Activated naive CD8-positive, alpha-beta T cell treated with anti-CD3 and anti-CD28 coated beads, Interleukin-2, amount 50 U/mL, for 24 hours (primary cell): ENCODE results near the gene VBP1.
"Not testable (repeated sequence)": the region's sequence is repeated elsewhere in the genome, so short reads cannot be mapped to it uniquely, and the experiment has no call there.

Source experiments
- ATAC-seq: fragments of 150-1000 bp; cut with Tn5 transposase; one replicate; pipeline ENCODE4 v1.10.0; 2021
- DNase-seq: peaks from one replicate; pipeline ENCODE4 v3.0.0; 2021
- H3K27ac Mint-ChIP-seq: one replicate; pipeline ENCODE4 v1.8.0; 2021; ENCODE audit warnings: mild to moderate bottlenecking, mixed read lengths
- H3K27me3 Mint-ChIP-seq: one replicate; pipeline ENCODE4 v1.8.0; 2021; ENCODE audit warnings: mixed read lengths
- H3K36me3 Mint-ChIP-seq: one replicate; pipeline ENCODE4 v1.8.0; 2021; ENCODE audit warnings: low read depth, mixed read lengths
- H3K4me1 Mint-ChIP-seq: one replicate; pipeline ENCODE4 v1.8.0; 2021; ENCODE audit warnings: mixed read lengths
- H3K4me3 Mint-ChIP-seq: one replicate; pipeline ENCODE4 v1.8.0; 2021; ENCODE audit warnings: mild to moderate bottlenecking, moderate library complexity, mixed read lengths
- H3K9me3 Mint-ChIP-seq: one replicate; pipeline ENCODE4 v1.8.0; 2021; ENCODE audit warnings: mixed read lengths

VBP1 gene

DNA sequence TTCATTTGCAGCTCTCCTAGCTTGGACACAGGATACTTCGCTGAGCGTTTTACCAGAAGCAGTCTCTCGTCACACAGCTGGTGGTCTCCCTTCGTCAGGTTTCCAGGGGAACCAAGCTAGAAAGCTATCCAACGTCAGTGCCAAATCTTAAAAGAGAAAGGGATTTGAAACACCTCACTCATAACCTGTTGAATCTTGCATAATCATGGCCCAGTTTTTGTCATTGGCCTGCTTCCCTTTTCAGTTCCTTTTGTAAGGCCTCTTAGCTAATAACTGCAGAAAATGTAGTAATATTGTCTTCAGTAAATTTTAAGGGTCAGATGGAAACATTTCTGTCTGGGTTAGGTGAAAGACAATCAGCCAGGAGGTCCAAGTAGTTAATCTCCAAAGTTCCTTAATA lies 26.0 kb downstream of the VBP1 start:
- Mint-ChIP-seq H3K27ac (no peak overlapping the region), H3K36me3 (peaks cover 12% of the 10 kb centered on the region), H3K4me1 (peaks cover 6% of the 10 kb centered on the region), H3K27me3 (no peaks in the 10 kb centered on the region), H3K9me3 (no peaks in the 10 kb centered on the region), H3K4me3 (no peak overlapping the region)
- DNase-seq (no peak), ATAC-seq (no peak)

GRCh38 chrX:155246748-155247147 lies 30.5 kb downstream of the VBP1 start:
- no peak overlapping the region for H3K4me3 Mint-ChIP-seq
- DNase-seq (no peak), ATAC-seq (peak; percentile 52)
- H3K4me1 Mint-ChIP-seq: peaks cover 7% of the 10 kb centered on the region
- no peaks in the 10 kb centered on the region for H3K9me3 Mint-ChIP-seq
- H3K27me3 Mint-ChIP-seq: no peaks in the 10 kb centered on the region
- H3K27ac Mint-ChIP-seq: no peak overlapping the region
- H3K36me3 Mint-ChIP-seq: peaks cover 3% of the 10 kb centered on the region

GRCh38 chrX:155247497-155247896 lies 31.2 kb downstream of the VBP1 start:
- H3K27me3 Mint-ChIP-seq: no peaks in the 10 kb centered on the region
- no peak overlapping the region for H3K27ac Mint-ChIP-seq
- DNase-seq (no peak), ATAC-seq (no peak)
- H3K9me3 Mint-ChIP-seq: no peaks in the 10 kb centered on the region
- H3K4me1 Mint-ChIP-seq: peaks cover 7% of the 10 kb centered on the region
- H3K36me3 Mint-ChIP-seq: peaks cover 3% of the 10 kb centered on the region
- no peak overlapping the region for H3K4me3 Mint-ChIP-seq

DNA sequence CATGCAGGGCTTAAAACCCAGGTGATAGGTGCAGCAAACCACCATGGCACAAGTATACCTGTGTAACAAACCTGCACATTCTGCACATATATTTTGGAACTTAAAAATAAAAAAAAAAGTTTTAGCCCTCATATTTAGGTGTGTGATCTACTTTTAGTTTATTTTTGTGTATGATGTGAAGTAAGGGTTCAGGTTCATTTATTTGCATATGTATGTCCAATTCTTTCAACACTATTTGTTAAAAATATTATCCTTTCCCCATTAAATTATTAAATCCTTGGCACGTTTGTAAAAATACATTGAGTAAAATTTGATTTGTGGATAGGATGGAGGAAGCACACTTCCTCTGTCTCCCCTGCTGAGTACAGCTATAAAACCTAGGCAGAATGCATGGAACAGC lies 35.1 kb downstream of the VBP1 start:
- H3K27me3 Mint-ChIP-seq: no peaks in the 10 kb centered on the region
- peaks cover 3% of the 10 kb centered on the region for H3K36me3 Mint-ChIP-seq
- no peak for ATAC-seq
- no peak overlapping the region for H3K27ac Mint-ChIP-seq
- no peaks in the 10 kb centered on the region for H3K9me3 Mint-ChIP-seq
- H3K4me3 Mint-ChIP-seq: no peak overlapping the region
- peaks cover 7% of the 10 kb centered on the region for H3K4me1 Mint-ChIP-seq
- DNase-seq: no peak

- ATAC-seq: no peak
- DNase-seq: no peak
- H3K27ac Mint-ChIP-seq: no peak overlapping the region
- H3K4me3 Mint-ChIP-seq: no peak overlapping the region
- H3K4me1 Mint-ChIP-seq: peaks cover 15% of the 10 kb centered on the region
- no peaks in the 10 kb centered on the region for H3K27me3 Mint-ChIP-seq
- no peaks in the 10 kb centered on the region for H3K9me3 Mint-ChIP-seq
- H3K36me3 Mint-ChIP-seq: peaks cover 9% of the 10 kb centered on the region
Observed at GRCh38 chrX:155259752-155260151, 43.5 kb downstream of the VBP1 start.

GRCh38 chrX:155262970-155263754 lies 46.9 kb downstream of the VBP1 start:
- DNase-seq (no peak), ATAC-seq (peak; percentile 38)
- Mint-ChIP-seq H3K4me3 (peak overlapping the region; percentile 86), H3K9me3 (no peaks in the 10 kb centered on the region), H3K4me1 (peaks cover 15% of the 10 kb centered on the region), H3K27ac (peak overlapping the region; percentile 88), H3K27me3 (no peaks in the 10 kb centered on the region), H3K36me3 (peaks cover 9% of the 10 kb centered on the region)

GRCh38 chrX:155263854-155264628 lies 47.8 kb downstream of the VBP1 start, which contains the start of gene RAB39B:
RAB39B (minus strand) TSS chrX:155264491; CDS start chrX:155264288, 203 bp downstream.
- H3K27me3 Mint-ChIP-seq: no peaks in the 10 kb centered on the region
- peaks cover 9% of the 10 kb centered on the region for H3K36me3 Mint-ChIP-seq
- peak; percentile 99 for ATAC-seq
- H3K4me1 Mint-ChIP-seq: peaks cover 17% of the 10 kb centered on the region
- H3K4me3 Mint-ChIP-seq: peak within 1 kb of the TSS; percentile 86
- peak within 1 kb of the TSS; percentile 88 for H3K27ac Mint-ChIP-seq
- peak; percentile 67 for DNase-seq
- H3K9me3 Mint-ChIP-seq: no peaks in the 10 kb centered on the region

DNA sequence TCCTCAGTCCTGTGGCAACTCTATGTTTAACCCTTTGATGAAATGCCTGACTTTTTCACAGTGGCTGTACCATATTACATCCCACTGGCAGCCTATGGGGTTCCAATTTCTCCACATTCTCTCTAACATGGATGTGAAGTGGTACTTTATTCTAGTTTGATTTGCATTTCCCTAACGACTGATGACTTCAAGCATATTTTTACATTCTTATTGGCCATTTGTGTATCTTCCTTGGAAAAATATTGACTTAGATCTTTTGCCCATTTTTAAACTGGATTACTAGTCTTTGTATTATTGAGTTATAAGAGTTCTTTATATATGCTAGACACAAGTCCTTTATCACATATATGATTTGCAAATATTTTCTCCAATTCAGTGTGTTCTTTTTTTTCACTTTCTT lies 50.2 kb downstream of the VBP1 start:
- Mint-ChIP-seq H3K36me3 (no peaks in the 10 kb centered on the region), H3K4me3 (no peak overlapping the region), H3K4me1 (peaks cover 13% of the 10 kb centered on the region), H3K9me3 (peaks cover 2% of the 10 kb centered on the region), H3K27ac (no peak overlapping the region), H3K27me3 (no peaks in the 10 kb centered on the region)
- ATAC-seq (no peak), DNase-seq (no peak)

- H3K9me3 Mint-ChIP-seq, H3K4me1 Mint-ChIP-seq, H3K27me3 Mint-ChIP-seq, H3K27ac Mint-ChIP-seq, ATAC-seq, H3K36me3 Mint-ChIP-seq, DNase-seq, H3K4me3 Mint-ChIP-seq: not testable (repeated sequence)
Observed at GRCh38 chrX:155267995-155268394, 51.7 kb downstream of the VBP1 start.

- H3K36me3 Mint-ChIP-seq: no peaks in the 10 kb centered on the region
- H3K27ac Mint-ChIP-seq: no peak overlapping the region
- DNase-seq: no peak
- H3K4me3 Mint-ChIP-seq: no peak overlapping the region
- no peaks in the 10 kb centered on the region for H3K27me3 Mint-ChIP-seq
- no peak for ATAC-seq
- peaks cover 4% of the 10 kb centered on the region for H3K9me3 Mint-ChIP-seq
- peaks cover 2% of the 10 kb centered on the region for H3K4me1 Mint-ChIP-seq
Observed at GRCh38 chrX:155270969-155271368, 54.7 kb downstream of the VBP1 start.

GRCh38 chrX:155279873-155280272 lies 63.6 kb downstream of the VBP1 start:
- DNase-seq (no peak), ATAC-seq (no peak)
- H3K4me3 Mint-ChIP-seq: no peak overlapping the region
- no peaks in the 10 kb centered on the region for H3K9me3 Mint-ChIP-seq
- no peaks in the 10 kb centered on the region for H3K36me3 Mint-ChIP-seq
- no peak overlapping the region for H3K27ac Mint-ChIP-seq
- H3K27me3 Mint-ChIP-seq: no peaks in the 10 kb centered on the region
- H3K4me1 Mint-ChIP-seq: peaks cover 9% of the 10 kb centered on the region
